GM18520 (cell line): ENCODE measurements around the gene CAMKK2.
"Not testable (repeated sequence)": the region's sequence is repeated elsewhere in the genome, so short reads cannot be mapped to it uniquely, and the experiment has no call there.

Experiments used
- ATAC-seq: cut with Tn5 transposase; IDR thresholded peaks from one replicate; pipeline ENCODE4 v1.9.1; 2021; ENCODE audit not compliant: unreplicated experiment

Gene CAMKK2

GRCh38 chr12:121250359-121250758 lies 46.1 kb downstream of the CAMKK2 start:
- no peak for ATAC-seq

DNA sequence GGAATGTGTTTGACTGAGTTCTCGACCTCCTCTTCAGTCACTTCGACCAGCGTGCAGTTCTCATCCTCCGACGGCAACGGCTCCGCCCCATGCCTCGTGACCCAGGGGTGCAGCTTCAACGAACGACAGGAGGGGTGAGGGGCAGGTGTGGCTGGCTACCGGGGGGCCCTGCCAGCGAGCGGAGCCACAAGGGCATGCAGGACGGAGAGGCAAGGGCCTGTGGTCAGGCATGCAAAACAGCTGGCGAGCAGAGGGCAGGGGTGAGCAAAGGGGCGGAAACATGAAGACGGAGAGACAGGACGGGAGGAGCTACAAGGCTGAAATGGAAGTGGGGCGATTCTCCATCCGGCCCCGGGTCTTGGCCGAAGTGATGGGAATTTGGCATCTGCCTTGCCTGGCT lies 47.9 kb downstream of the CAMKK2 start:
- peak; percentile 74 for ATAC-seq

DNA sequence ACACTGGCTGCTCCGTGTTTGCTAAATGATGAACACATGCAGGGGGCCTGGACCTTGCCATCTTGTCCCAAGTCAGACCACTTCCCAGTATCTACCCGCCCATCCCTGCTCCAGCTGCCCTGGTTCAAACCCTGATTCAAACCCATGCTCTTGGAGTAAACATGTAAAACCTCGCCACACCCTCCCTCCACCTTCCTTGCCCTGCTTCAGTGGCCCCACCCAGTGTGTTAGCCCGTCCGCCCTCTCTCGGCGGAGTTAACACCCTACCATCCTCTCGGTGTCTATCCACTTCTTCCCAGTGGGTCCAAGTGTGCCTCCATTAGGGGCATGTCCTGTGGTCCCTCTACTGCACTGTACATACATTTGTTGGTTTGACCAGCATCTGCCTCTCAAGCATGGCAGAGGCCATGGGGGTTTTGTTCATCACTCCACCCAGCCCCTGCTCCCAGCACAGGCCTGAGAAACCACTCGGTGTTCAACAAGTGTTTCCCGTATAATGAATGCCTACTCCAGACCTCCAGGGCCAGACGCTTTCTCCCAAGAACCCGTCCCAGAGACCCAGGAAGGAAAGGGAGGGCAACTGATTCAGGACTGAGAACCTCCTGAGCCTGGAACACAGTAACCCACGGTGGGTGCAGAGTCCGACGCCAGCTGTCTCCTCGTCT lies 49.5 kb downstream of the CAMKK2 start:
- ATAC-seq = no peak

- ATAC-seq = no peak
Measured at GRCh38 chr12:121245951-121246350, 50.6 kb downstream of the CAMKK2 start.

- no peak for ATAC-seq
Measured at GRCh38 chr12:121245031-121245430, 51.5 kb downstream of the CAMKK2 start.

GRCh38 chr12:121241156-121241970 lies 55.1 kb downstream of the CAMKK2 start:
- ATAC-seq = no peak

GRCh38 chr12:121240484-121241101 lies 55.9 kb downstream of the CAMKK2 start:
- no peak for ATAC-seq

- no peak for ATAC-seq
Measured at GRCh38 chr12:121240062-121240420, 56.5 kb downstream of the CAMKK2 start.

- ATAC-seq = no peak
Measured at GRCh38 chr12:121239351-121240061, 57.0 kb downstream of the CAMKK2 start.

DNA sequence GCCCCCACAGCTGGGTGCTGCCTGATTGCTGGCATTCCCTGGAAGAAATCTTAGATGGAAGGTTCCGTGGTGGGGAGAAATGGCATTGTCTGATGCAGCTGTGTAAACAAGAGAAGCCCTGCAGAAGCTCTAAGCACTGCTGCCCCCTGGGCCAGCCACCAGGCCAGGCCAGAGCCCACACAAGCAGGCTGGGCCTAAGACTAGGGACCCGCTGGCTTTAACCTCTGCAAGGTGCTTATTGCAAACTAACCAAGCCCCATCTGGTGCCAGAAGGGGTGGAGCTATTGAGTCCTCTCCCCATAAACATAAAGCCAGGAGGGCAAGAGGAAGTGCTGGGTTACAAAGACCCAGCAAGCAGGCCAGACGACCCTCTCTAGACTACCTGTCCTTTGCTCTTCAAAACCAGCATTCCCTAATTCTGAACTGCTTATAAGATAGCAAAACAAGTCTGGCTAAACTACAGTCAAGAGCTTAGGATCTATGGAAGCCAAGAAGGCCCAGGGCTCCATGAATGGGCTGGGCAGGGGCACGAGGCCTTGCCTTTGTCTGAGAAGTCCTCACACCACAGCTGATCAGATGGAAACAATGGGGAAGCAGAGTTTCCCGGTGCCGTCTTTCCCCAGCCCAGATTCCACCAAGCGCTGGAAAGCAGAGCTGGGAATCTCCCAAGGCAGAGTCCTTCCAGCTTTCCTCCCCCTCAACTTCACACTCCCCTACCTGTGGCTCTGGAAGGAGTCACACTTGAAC lies 57.7 kb downstream of the CAMKK2 start:
- ATAC-seq = no peak

- ATAC-seq = no peak
Measured at GRCh38 chr12:121238086-121238485, 58.4 kb downstream of the CAMKK2 start.

DNA sequence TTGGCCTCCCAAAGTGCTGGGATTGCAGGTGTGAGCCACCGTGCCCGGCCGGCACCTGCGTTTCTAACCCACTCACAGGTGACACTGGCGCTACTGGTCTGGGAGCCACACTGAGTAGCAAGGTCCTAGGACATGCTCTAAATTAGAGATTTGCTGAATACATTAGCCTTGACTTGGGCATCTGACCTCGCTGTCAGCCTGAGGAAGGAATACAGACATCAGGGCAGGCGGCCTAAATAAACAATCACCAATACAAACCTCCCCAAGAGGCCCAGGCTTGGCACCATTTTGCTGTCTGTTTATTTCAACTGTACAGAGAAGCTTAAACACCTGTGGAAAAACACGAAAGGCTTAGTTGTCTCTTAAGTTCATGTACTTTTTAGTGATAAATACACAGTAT lies 59.1 kb downstream of the CAMKK2 start:
- ATAC-seq = no peak

DNA sequence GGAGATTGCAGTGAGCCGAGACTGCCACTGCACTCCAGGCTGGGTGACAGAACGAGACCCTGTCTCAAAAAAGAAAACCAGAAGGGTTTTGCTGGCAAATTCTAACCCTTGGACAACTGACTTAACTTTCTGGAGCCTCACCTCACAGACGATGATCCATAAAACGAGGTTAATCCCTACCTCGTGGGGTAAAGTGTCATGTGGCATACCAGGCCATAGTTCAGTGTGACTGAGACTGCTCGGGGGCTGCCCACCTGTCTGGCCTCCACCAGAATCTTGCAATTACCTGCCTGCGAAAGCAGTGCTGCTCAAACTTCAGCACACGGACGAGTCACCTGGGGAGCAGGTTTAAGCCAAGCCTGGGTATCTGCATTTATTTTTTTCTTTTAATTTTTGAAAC lies 59.7 kb downstream of the CAMKK2 start:
- no peak for ATAC-seq

GRCh38 chr12:121233628-121234020 lies 62.9 kb downstream of the CAMKK2 start:
- no peak for ATAC-seq

DNA sequence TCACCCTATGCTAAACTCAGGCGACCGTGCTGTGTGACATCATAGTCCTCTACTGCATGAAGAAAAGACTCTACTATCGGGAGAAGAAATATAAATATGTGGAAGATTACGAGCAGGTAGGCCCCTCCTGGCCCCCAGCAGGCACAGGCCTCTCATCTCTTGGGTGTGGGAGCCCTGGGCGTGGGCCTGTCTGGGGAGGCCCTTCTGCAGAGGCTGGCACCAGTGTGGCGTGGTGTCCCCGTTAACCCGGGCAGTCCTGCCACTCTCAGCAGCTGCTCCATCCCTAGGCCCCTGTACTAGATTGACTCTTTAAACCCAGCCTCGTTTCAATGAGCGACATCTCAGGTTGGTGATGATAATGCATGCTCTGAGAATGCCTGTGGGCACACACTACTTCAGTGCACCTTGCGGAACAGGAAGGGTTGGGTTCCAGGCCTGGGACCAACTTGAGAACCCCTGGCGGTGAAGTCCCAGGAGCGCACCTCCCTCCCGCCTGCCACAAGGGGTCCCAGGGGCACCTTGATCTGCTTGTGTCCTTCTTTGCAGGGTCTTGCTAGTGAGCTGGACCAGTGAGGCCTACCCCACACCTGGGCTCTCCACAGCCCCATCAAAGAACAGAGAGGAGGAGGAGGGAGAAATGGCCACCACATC lies 63.4 kb downstream of the CAMKK2 start:
- ATAC-seq = no peak

DNA sequence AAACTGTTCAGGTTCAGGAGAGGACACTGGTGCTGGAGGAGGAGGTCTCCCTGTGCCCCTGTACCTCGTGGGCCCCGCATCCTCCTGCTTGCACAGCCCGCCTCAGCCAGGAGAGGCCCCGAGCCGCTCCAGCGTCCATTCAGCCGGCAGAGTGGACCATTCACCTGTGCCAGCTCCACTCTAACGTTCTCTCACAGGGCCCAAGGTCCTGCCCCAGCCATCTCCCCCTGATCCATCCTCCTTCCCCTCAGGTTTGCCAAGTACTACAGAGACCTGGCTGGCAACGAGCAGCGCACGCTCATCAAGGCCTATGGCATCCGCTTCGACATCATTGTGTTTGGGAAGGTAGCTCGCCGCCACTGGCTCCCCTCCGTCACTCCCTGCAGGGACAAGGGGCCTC lies 64.3 kb downstream of the CAMKK2 start:
- ATAC-seq = no peak

- ATAC-seq = no peak
Measured at GRCh38 chr12:121230538-121230907, 66.0 kb downstream of the CAMKK2 start.

DNA sequence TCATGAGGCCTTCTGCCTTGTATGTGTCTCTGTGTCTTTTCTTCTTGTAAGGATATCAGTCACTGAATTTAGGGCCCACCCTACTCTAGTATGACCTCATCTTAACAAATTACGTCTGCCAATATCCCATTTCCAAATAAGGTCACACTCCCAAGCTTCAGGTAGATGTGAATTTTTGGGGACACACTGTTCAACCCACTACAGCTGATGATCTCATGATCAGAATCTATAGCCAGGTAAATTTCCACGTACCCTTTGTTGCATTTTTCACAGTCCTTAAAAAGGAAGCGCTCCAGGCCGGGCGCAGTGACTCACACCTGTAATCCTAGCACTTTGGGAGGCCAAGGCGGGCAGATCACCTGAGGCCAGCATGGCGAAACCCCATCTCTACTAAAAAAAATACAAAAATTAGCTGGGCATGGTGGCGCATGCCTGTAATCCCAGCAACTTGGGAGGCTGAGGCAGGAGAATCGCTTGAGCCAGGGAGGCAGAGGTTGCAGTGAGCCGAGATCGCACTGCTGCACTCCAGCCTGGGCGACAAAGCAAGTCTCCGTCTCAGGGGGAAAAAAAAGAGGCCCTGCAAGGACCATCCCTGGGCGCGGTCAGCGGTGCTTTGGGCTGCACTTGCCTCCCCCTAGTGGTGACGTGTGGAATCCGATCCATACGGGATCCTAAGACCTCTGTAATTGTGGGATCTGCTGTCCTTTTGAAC lies 66.5 kb downstream of the CAMKK2 start:
- not testable (repeated sequence) for ATAC-seq

DNA sequence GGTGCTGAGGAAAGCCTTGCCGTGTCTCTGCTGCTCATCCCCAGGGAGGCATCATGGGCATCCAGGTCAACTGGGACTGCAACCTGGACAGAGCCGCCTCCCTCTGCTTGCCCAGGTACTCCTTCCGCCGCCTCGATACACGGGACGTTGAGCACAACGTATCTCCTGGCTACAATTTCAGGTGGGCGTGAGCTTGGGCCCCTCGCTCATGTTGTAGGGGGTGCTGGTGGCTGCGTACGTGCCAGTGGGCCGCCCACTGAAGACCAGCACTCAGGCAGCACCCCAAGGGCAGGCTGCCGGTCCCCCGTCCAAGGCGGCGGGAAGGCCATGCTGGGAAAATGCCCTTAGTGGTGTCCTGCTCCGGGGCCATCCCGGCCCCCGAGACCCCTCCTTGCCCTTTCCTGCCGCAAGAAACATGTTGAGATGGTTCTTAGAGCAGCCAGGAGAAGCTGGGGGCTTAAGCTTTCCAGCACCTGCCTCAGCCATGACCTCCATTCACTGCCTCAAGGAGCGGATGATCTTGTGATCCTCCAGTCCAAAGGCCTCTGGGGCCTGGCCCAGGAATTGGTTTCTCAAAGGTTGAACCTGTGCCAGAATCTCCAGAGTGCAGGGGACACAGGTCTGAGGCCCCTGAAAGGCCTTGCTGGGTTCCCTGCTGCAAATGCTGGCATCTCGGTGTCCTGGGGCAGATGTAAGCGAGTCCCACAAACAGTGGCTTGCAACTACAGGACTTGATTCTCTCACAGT lies 67.4 kb downstream of the CAMKK2 start:
- no peak for ATAC-seq
